GM21528 (cell line): Measurements from ENCODE around the gene BCL11A.
"Not testable (repeated sequence)": the region's sequence is repeated elsewhere in the genome, so short reads cannot be mapped to it uniquely, and the experiment has no call there.

ENCODE experiments used
- ATAC-seq: cut with Tn5 transposase; IDR thresholded peaks from one replicate; pipeline ENCODE4 v1.9.1; 2021; ENCODE audit warnings: mild to moderate bottlenecking, moderate library complexity; ENCODE audit not compliant: unreplicated experiment, low FRiP score

BCL11A gene

GRCh38 chr2:60442608-60443007, 110.8 kb downstream of the BCL11A start:
- ATAC-seq: no peak

- no peak for ATAC-seq
Observed at GRCh38 chr2:60441800-60442199, 111.7 kb downstream of the BCL11A start.

- no peak for ATAC-seq
Observed at GRCh38 chr2:60440767-60441163, 112.7 kb downstream of the BCL11A start.

GRCh38 chr2:60440079-60440766, 113.2 kb downstream of the BCL11A start:
- peak; percentile 26 for ATAC-seq

- peak; percentile 98 for ATAC-seq
Observed at GRCh38 chr2:60439219-60439974, 114.1 kb downstream of the BCL11A start.

GRCh38 chr2:60438653-60439052, 114.8 kb downstream of the BCL11A start:
- ATAC-seq: no peak

GRCh38 chr2:60438131-60438530, 115.3 kb downstream of the BCL11A start:
- no peak for ATAC-seq

- ATAC-seq: no peak
Observed at GRCh38 chr2:60437080-60437696, 116.3 kb downstream of the BCL11A start.

- ATAC-seq: no peak
Observed at GRCh38 chr2:60433018-60433596, 120.3 kb downstream of the BCL11A start.

GRCh38 chr2:60432035-60432601, 121.3 kb downstream of the BCL11A start:
- no peak for ATAC-seq

- ATAC-seq: no peak
Observed at GRCh38 chr2:60429681-60430080, 123.8 kb downstream of the BCL11A start.

- no peak for ATAC-seq
Observed at GRCh38 chr2:60426880-60427279, 126.6 kb downstream of the BCL11A start.

- ATAC-seq: no peak
Observed at GRCh38 chr2:60426341-60426740, 127.1 kb downstream of the BCL11A start.

GRCh38 chr2:60424233-60424632, 129.2 kb downstream of the BCL11A start:
- no peak for ATAC-seq

GRCh38 chr2:60423505-60423904, 129.9 kb downstream of the BCL11A start:
- no peak for ATAC-seq

- no peak for ATAC-seq
Observed at GRCh38 chr2:60422826-60423483, 130.5 kb downstream of the BCL11A start.

- ATAC-seq: not testable (repeated sequence)
Observed at GRCh38 chr2:60417210-60417609, 136.2 kb downstream of the BCL11A start.

GRCh38 chr2:60416221-60417008, 137.0 kb downstream of the BCL11A start:
- ATAC-seq: no peak

- ATAC-seq: no peak
Observed at GRCh38 chr2:60415814-60416213, 137.6 kb downstream of the BCL11A start.
